AG04449 (cell line): Measurements from ENCODE around the gene PTPN14.

Experiments
- CTCF ChIA-PET: fragments of 350-600 bp; formaldehyde crosslinking; extraction: SDS; loops from one replicate; lab custom pipeline; 2021; ENCODE audit warnings: antibody characterized with exemption; lab: Yijun Ruan, JAX
- POLR2A ChIA-PET: fragments of 400-600, 350-600 bp; formaldehyde crosslinking; extraction: SDS; loops from one replicate; lab custom pipeline; 2020; ENCODE audit warnings: antibody characterized with exemption, inconsistent platforms; lab: Yijun Ruan, JAX
- DNase-seq: peaks from one replicate; pipeline ENCODE4 v3.0.0-alpha.2; 2010; ENCODE audit warnings: low read depth, low spot score
- H3K4me3 ChIP-seq: 2 replicates; pipeline ENCODE4 v1.5.1; 2011; ENCODE audit warnings: low read depth, mild to moderate bottlenecking, control low read depth, low read length
- TF ChIP-seq, protein P1 (sequence below): IDR thresholded peaks from one replicate; pipeline ENCODE4 v1.5.1; 2011; ENCODE audit warnings: mild to moderate bottlenecking, moderate library complexity, low read length, control low read depth, inconsistent platforms; ENCODE audit not compliant: insufficient read depth; ENCODE audit errors: missing control alignments

PTPN14 gene

DNA sequence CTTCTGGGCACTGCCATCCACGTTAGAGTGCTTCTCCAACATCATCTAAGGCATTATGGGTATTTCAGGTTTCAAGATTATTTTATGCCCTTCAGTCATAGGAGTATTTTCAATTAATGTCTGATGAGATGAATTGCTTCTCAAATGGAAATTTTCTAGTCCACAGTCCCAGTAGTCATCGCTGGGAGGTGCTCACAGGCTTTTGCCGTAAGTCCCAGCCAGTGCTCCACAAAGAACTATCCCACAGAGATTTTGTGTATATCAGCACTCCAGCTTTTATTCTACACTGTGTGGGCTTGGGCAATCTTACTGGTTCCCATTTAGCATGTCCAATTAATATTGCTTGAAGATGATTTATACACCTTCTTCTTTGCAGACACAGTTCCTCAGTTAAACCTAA is 209.5 kb downstream of the PTPN14 start:
- POLR2A ChIA-PET: no interaction called here
- no peak for DNase-seq
- H3K4me3 ChIP-seq: no peak overlapping the region
- TF ChIP-seq, protein P1, sequence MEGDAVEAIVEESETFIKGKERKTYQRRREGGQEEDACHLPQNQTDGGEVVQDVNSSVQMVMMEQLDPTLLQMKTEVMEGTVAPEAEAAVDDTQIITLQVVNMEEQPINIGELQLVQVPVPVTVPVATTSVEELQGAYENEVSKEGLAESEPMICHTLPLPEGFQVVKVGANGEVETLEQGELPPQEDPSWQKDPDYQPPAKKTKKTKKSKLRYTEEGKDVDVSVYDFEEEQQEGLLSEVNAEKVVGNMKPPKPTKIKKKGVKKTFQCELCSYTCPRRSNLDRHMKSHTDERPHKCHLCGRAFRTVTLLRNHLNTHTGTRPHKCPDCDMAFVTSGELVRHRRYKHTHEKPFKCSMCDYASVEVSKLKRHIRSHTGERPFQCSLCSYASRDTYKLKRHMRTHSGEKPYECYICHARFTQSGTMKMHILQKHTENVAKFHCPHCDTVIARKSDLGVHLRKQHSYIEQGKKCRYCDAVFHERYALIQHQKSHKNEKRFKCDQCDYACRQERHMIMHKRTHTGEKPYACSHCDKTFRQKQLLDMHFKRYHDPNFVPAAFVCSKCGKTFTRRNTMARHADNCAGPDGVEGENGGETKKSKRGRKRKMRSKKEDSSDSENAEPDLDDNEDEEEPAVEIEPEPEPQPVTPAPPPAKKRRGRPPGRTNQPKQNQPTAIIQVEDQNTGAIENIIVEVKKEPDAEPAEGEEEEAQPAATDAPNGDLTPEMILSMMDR: no peak
- CTCF ChIA-PET: interaction anchor here (1.0 to 20.0 kb wide), 5 partner anchors 12 to 245 kb away, joined by 3 to 493 read pairs (median 19); no protein-coding TSS in a partner anchor

DNA sequence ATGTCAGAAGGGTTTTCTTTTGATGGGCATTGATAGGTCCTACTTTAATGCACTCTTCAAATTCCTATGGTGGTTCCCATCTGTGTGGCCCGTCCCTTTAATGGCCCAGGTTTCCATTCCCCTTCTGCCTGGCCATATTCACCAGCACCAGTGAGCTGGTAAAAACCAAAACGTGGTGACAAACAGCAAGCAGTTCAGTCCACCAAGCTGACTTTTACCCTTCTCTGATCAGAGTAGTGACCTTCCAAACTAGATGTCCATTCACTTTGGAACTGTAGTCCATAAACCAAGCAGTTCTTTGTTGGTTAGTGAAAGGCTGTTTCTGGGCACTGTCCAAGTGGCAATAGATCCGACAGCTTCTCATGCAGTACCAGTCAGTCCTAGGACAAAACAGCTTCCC is 209.9 kb downstream of the PTPN14 start:
- no peak overlapping the region for H3K4me3 ChIP-seq
- no peak for DNase-seq
- TF ChIP-seq, protein P1: no peak
- POLR2A ChIA-PET: no interaction called here
- CTCF ChIA-PET: interaction anchor here (1.1 to 20.0 kb wide), 4 partner anchors 11 to 246 kb away, joined by 3 to 493 read pairs (median 78); no protein-coding TSS in a partner anchor

GRCh38 chr1:214338212-214338611 is 213.2 kb downstream of the PTPN14 start:
- TF ChIP-seq, protein P1: no peak
- ChIA-PET CTCF (interaction anchor here (0.8 to 20.0 kb wide), 6 partner anchors 8 to 1188 kb away, joined by 3 to 584 read pairs (median 70); no protein-coding TSS in a partner anchor), POLR2A (no interaction called here)
- no peak for DNase-seq
- no peak overlapping the region for H3K4me3 ChIP-seq

- no peak overlapping the region for H3K4me3 ChIP-seq
- POLR2A ChIA-PET: no interaction called here
- CTCF ChIA-PET: interaction anchor here (0.8 to 20.0 kb wide), 7 partner anchors 7 to 1189 kb away, joined by 3 to 584 read pairs (median 3); no protein-coding TSS in a partner anchor
- TF ChIP-seq, protein P1: no peak
- DNase-seq: no peak
Measured at GRCh38 chr1:214337511-214337910, 213.9 kb downstream of the PTPN14 start.

GRCh38 chr1:214337015-214337414 is 214.4 kb downstream of the PTPN14 start:
- ChIA-PET CTCF (interaction anchor here (0.8 to 20.0 kb wide), 7 partner anchors 7 to 1189 kb away, joined by 3 to 584 read pairs (median 108); no protein-coding TSS in a partner anchor), POLR2A (no interaction called here)
- TF ChIP-seq, protein P1: no peak
- H3K4me3 ChIP-seq: no peak overlapping the region
- no peak for DNase-seq

GRCh38 chr1:214335567-214335966 is 215.8 kb downstream of the PTPN14 start:
- H3K4me3 ChIP-seq: no peak overlapping the region
- TF ChIP-seq, protein P1: no peak
- POLR2A ChIA-PET: no interaction called here
- CTCF ChIA-PET: interaction anchor here (0.7 to 20.0 kb wide), 9 partner anchors 10 to 1190 kb away, joined by 3 to 584 read pairs (median 6); no protein-coding TSS in a partner anchor
- no peak for DNase-seq
